Thyroid gland (tissue), 4 donors: ENCODE data around the gene ATIC. TPM values are rescaled to one million over a fixed set of nuclear protein-coding genes. Genes with fewer than 3 reads are reported as not detected.
"Not testable (repeated sequence)": the region's sequence is repeated elsewhere in the genome, so short reads cannot be mapped to it uniquely, and the experiment has no call there.

Experiments
- DNase-seq, 2 donors: peaks; one replicate each; pipeline ENCODE4 v3.0.0-alpha.2; 2019
- H3K27ac ChIP-seq, 3 donors: fragments of 200-600 bp; sonication (generic); 1 replicate in 2 of 3; 2 replicates in 1 of 3; pipeline ENCODE4 v1.5.1; 2016 to 2019; ENCODE audit warnings: mild to moderate bottlenecking in 1 of 3, moderate library complexity in 1 of 3
- H3K27me3 ChIP-seq: fragments of 200-600 bp; sonication (generic); one replicate; pipeline ENCODE4 v1.5.1; 2019
- H3K36me3 ChIP-seq, 2 donors: fragments of 200-600 bp; sonication (generic); one replicate each; pipeline ENCODE4 v1.5.1; 2016 to 2019
- H3K4me1 ChIP-seq, 2 donors: fragments of 200-600 bp; sonication (generic); one replicate each; pipeline ENCODE4 v1.5.1; 2017 to 2019
- H3K4me3 ChIP-seq, 3 donors: fragments of 200-600 bp; sonication (generic); replicated peaks in 1 of 3; 1 replicate in 2 of 3; 2 replicates in 1 of 3; pipeline ENCODE4 v1.5.1; 2016; ENCODE audit warnings: mild to moderate bottlenecking in 1 of 3
- H3K9me3 ChIP-seq: fragments of 200-600 bp; sonication (generic); one replicate; pipeline ENCODE4 v1.5.1; 2017
- POLR2A ChIP-seq, 2 donors: fragments of 450-650 bp; IDR thresholded peaks; one replicate each; pipeline ENCODE4 v1.6.1; 2017; ENCODE audit warnings: antibody characterized with exemption in 2 of 2, mild to moderate bottlenecking in 2 of 2, moderate library complexity in 1 of 2
- WGBS, 2 donors: methylation state at CpG; one replicate each; pipeline ENCODE4 v1.1.5; 2017; 5-methylcytosine and 5-hydroxymethylcytosine counted together
- intact Hi-C: fragments of 100-400 bp; cut with DNase I; formaldehyde crosslinking; loops from one replicate; pipeline ENCODE4 v1.15.1; 2023
- total RNA-seq, 4 donors: library from RNA; depleted of rRNA; stranded (reverse); fragments of >200 nt; gene quantifications; one replicate each; pipeline ENCODE4 v1.2.3, GENCODE V29; 2016
- TF ChIP-seq, protein P1 (sequence below), 6 experiments: fragments of 200-600 bp in 3 of 6; fragments of 450-650 bp in 3 of 6; sonication (generic) in 3 of 6; IDR thresholded peaks; one replicate each; pipeline ENCODE4 v1.5.1; 2016 to 2019; ENCODE audit warnings: antibody characterized with exemption in 6 of 6, mild to moderate bottlenecking in 2 of 6, inconsistent platforms in 1 of 6, moderate library complexity in 1 of 6

The ATIC gene
- total RNA-seq, 4 donors from 2014 or later, result 25.7 to 35.1 (median 27.4) TPM

DNA sequence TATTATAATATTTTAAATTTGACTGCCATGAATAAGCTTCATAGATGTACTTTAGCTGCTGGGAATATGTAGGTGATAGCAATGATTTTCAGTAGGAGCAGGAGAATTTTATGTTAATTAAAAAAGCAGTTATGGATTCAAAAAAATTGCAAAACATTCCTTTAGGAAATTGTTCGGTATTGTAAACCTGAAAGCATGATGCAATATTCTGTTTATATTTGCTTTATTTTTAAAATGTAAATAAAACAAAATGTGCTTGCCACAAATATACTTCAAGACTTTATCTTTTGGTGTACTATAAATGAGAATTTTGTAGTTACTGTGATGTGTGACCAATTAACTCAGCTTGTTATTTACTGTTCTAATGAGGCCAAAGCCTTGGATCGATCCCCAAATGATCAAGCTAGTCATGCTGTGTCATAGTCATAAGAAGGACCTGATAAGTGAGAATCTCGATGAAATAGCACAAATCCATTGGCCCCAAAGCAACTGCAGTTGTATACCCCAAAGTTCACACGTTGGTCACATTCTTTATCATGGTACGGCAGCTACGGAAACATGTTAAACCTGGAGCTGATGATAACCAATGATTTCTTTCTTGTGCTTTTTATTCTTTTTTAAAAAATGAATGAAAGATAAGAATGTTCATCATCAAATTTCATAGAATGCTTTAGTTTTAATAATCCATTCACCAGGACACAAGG is 23.6 kb upstream of the ATIC start:
- Histone ChIP-seq H3K36me3 (no peaks in the 10 kb centered on the region), H3K27ac (no peak overlapping the region), H3K4me1 (no peaks in the 10 kb centered on the region), H3K9me3 (no peaks in the 10 kb centered on the region), H3K27me3 (no peaks in the 10 kb centered on the region), H3K4me3 (no peak overlapping the region)
- WGBS, 2 donors, result 93 to 94% methylated on average over 6 of the region's 6 CpGs
- TF ChIP-seq, protein P1, sequence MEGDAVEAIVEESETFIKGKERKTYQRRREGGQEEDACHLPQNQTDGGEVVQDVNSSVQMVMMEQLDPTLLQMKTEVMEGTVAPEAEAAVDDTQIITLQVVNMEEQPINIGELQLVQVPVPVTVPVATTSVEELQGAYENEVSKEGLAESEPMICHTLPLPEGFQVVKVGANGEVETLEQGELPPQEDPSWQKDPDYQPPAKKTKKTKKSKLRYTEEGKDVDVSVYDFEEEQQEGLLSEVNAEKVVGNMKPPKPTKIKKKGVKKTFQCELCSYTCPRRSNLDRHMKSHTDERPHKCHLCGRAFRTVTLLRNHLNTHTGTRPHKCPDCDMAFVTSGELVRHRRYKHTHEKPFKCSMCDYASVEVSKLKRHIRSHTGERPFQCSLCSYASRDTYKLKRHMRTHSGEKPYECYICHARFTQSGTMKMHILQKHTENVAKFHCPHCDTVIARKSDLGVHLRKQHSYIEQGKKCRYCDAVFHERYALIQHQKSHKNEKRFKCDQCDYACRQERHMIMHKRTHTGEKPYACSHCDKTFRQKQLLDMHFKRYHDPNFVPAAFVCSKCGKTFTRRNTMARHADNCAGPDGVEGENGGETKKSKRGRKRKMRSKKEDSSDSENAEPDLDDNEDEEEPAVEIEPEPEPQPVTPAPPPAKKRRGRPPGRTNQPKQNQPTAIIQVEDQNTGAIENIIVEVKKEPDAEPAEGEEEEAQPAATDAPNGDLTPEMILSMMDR (IDR thresholded peaks at IDR 0.05), result no peak
- DNase-seq, result no peak
- intact Hi-C loops, result no loop called here

DNA sequence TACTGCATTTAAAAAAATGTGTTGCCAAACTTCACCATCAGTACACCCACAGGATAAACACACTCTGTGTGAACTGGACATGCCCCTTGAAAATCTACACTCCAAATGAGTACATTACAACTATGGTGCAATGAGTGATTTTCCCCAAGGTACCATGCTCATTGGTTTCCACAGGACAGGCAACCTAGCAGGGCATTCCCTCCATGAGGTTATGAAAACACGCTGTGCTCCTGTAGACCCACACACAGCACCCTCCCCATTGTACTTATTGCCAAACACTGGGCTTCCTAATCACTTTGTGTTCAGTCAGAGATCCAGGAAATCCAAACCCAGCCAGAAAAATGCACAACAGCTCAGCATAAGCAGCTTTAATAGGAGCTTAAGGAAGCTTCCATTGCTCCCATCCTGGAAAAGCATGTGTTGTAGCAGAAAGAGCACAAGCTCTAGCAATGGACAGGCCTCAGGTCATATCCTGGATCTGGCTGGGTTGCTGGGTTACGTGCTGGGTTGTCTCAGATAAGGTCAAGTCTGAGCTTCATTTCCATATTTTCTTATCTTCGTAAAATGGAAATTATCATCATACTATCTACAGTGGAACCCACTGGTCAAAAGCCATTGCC is 20.8 kb upstream of the ATIC start:
- Histone ChIP-seq H3K36me3 (no peaks in the 10 kb centered on the region), H3K4me1 (no peaks in the 10 kb centered on the region), H3K27ac (no peak overlapping the region), H3K27me3 (no peaks in the 10 kb centered on the region), H3K4me3 (no peak overlapping the region), H3K9me3 (no peaks in the 10 kb centered on the region)
- intact Hi-C loops, result no loop called here
- no peak for DNase-seq
- 92 to 95% methylated on average over 3 of the region's 3 CpGs for WGBS, 2 donors
- TF ChIP-seq, protein P1 (IDR thresholded peaks at IDR 0.05), result no peak
- TF ChIP-seq POLR2A (IDR thresholded peaks at IDR 0.05), result no peak

DNA sequence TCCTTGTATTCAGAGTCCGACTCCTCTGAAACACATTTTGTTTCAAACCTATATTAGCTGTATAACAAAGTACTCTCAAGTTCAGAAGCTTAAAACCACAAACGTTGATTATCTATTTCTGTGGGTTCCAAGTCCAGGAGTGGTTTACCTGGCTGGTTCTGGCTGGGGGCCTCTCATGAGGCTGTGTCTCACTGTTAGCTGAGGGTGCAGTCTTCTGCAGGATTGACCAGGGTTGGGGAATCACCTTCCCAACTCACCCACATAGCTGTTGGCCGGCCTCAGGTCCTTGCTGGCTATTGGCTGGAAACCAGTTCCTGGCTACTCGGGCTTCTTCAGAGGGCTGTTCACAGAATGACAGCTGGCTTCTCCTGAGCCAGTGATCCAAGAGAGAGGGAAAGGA is 18.0 kb upstream of the ATIC start:
- 80 to 86% methylated on average over 4 of the region's 4 CpGs for WGBS, 2 donors
- Histone ChIP-seq H3K4me1 (no peaks in the 10 kb centered on the region), H3K4me3 (no peak overlapping the region), H3K27ac (no peak overlapping the region), H3K27me3 (no peaks in the 10 kb centered on the region), H3K9me3 (no peaks in the 10 kb centered on the region), H3K36me3 (no peaks in the 10 kb centered on the region)
- intact Hi-C loops, result no loop called here
- no peak for DNase-seq
- TF ChIP-seq, protein P1 (IDR thresholded peaks at IDR 0.05), result no peak
- TF ChIP-seq POLR2A (IDR thresholded peaks at IDR 0.05), result no peak

DNA sequence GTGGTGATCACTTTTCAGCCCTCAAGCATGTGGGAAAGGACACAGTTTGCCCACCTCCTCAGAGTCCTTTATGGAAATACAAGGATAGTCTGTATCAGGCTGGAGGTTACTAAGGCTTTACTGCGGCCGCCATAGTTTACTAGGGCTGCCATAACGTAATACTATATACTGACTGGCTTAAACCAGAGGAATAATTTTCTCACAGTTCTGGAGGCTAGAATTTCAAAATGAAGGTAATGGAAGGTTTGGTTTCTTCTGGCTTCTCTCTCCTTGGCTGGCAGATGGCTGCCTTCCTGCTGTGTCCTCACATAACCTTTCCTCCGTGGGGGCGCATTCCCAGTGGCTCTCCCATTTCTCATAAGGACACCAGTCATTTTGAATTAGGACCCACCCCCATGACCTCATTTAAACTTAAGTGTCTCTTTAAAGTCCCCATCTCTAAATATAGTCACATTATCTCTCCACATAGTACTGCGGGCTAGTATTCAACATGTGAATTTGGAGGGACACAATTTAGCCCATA is 12.5 kb upstream of the ATIC start:
- no peak overlapping the region for H3K4me3 ChIP-seq
- H3K27ac ChIP-seq, result no peak overlapping the region
- H3K36me3 ChIP-seq, result no peaks in the 10 kb centered on the region
- 89 to 91% methylated on average over 6 of the region's 6 CpGs for WGBS, 2 donors
- no peak for DNase-seq
- H3K4me1 ChIP-seq, result no peaks in the 10 kb centered on the region
- H3K9me3 ChIP-seq, result no peaks in the 10 kb centered on the region
- no peaks in the 10 kb centered on the region for H3K27me3 ChIP-seq
- no peak for TF ChIP-seq POLR2A (IDR thresholded peaks at IDR 0.05)
- TF ChIP-seq, protein P1 (IDR thresholded peaks at IDR 0.05), result no peak
- intact Hi-C loops, result no loop called here

DNA sequence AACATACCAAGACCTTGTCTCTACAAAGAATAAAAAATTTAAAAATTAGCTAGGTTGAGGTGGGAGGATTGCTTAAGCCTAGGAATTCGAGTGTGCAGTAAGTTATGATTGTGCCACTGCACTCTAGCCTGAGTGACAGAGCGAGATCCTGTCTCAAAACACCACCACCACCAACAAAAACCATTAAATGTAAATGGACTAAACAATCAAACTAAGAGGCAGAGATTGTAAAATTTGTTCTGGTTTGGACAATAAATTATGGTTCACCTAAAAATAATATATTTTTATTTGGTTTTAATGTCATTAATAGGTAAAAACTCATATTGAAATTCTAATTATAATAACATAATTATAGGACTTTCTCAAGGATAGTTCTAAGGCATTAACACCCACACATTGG is 9.9 kb upstream of the ATIC start:
- Histone ChIP-seq H3K36me3 (no peaks in the 10 kb centered on the region), H3K27me3 (no peaks in the 10 kb centered on the region), H3K27ac (no peak overlapping the region), H3K9me3 (no peaks in the 10 kb centered on the region), H3K4me1 (no peaks in the 10 kb centered on the region), H3K4me3 (no peak overlapping the region)
- intact Hi-C loops, result no loop called here
- no peak for DNase-seq
- no peak for TF ChIP-seq POLR2A (IDR thresholded peaks at IDR 0.05)
- TF ChIP-seq, protein P1 (IDR thresholded peaks at IDR 0.05), result no peak
- WGBS, 2 donors, result 78 to 83% methylated on average over 2 of the region's 2 CpGs

DNA sequence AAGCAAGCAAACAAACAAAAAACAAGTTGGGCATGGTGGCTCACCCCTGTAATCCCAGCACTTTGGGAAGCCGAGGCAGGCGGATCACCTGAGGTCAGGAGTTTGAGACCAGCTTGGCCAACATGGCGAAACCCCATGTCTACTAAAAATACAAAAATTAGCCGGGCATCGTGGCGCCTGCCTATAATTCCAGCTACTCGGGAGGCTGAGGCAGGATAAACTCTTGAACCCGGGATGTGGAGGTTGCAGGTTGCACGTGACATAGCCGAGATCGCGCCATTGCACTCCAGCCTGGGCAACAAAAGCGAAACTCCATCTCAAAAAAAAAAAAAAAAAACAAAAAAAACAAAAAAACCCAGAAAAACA is 617 bp upstream of the ATIC start:
- H3K27ac ChIP-seq, result peak overlapping the region; percentile 56 to 81 (median 64)
- H3K4me3 ChIP-seq, result peak overlapping the region; percentile 52 to 98 (median 77)
- intact Hi-C loops, H3K36me3 ChIP-seq, H3K27me3 ChIP-seq, H3K9me3 ChIP-seq, H3K4me1 ChIP-seq: not testable (repeated sequence)
- DNase-seq, result peak in 1 of 2 donors; percentile 9
- WGBS, 2 donors, result 63 to 71% methylated on average over 13 of the region's 13 CpGs
